HepG2 (cell line): Measurements from ENCODE around the gene AKTIP. TPM values are rescaled to one million over a fixed set of nuclear protein-coding genes. Genes with fewer than 3 reads are reported as not detected.

ENCODE experiments used
- ATAC-seq: fragments of 200-7000 bp; cut with Tn5 transposase; 3 replicates; pipeline ENCODE4 v1.9.1; 2020; ENCODE audit warnings: mild to moderate bottlenecking, moderate library complexity
- BruUV-seq: library from RNA; stranded (reverse); fragments of 400-500 nt; replicated peaks from 2 replicates; lab custom pipeline; 2021; lab: Mats Ljungman, UMichigan
- CTCF ChIA-PET: fragments of 300-600 bp; formaldehyde crosslinking; extraction: SDS; loops from one replicate; lab custom pipeline; 2021; ENCODE audit warnings: low total read pairs, inconsistent platforms, low intra/inter-chr PET ratio; lab: Yijun Ruan, JAX
- POLR2A ChIA-PET: fragments of 350-600 bp; sonication (Branson Sonifier 250); formaldehyde crosslinking; loops from one replicate; lab custom pipeline; 2020; ENCODE audit warnings: antibody characterized with exemption, inconsistent platforms; lab: Yijun Ruan, JAX
- DNase-seq: peaks from one replicate; pipeline ENCODE4 v3.0.0-alpha.2; 2015; ENCODE audit warnings: low spot score
- FAIRE-seq: peaks from 3 replicates; lab custom pipeline; 2011; peaks lifted over from hg19 to GRCh38; lab: Jason Lieb, UNC
- H2AFZ ChIP-seq: one replicate; pipeline ENCODE4 v1.6.1; 2011; ENCODE audit warnings: low read length, inconsistent platforms
- H3K27ac ChIP-seq: fragments of 300-600 bp; 3 replicates; pipeline ENCODE4 v1.8.0; 2011; ENCODE audit warnings: mixed run types, mild to moderate bottlenecking, mixed read lengths, low read length, inconsistent platforms; ENCODE audit not compliant: insufficient read depth; ENCODE audit errors: extremely low read length
- H3K27me3 ChIP-seq, 2 experiments: fragments of 200-600 bp in 1 of 2; 2 replicates in 1 of 2; 3 replicates in 1 of 2; pipeline versions ENCODE4 v1.6.0 to v1.8.0; 2011; ENCODE audit warnings: low read length in 2 of 2, mild to moderate bottlenecking in 2 of 2, moderate library complexity in 2 of 2, inconsistent platforms in 1 of 2; ENCODE audit not compliant: insufficient read depth in 2 of 2, control insufficient read depth in 1 of 2
- H3K36me3 ChIP-seq, 2 experiments: fragments of 200-600 bp in 1 of 2; replicated peaks in 1 of 2; 2 replicates in 1 of 2; 3 replicates in 1 of 2; pipeline versions ENCODE4 v1.5.1 to v1.8.0; 2011; ENCODE audit warnings: low read length in 2 of 2, inconsistent platforms in 1 of 2; ENCODE audit not compliant: insufficient read depth in 2 of 2, control insufficient read depth in 1 of 2
- H3K4me1 ChIP-seq: 2 replicates; pipeline ENCODE4 v1.5.1; 2012; ENCODE audit warnings: low read length, inconsistent platforms; ENCODE audit not compliant: insufficient read depth
- H3K4me2 ChIP-seq: 2 replicates; pipeline ENCODE4 v1.6.0; 2011; ENCODE audit warnings: low read depth, low read length, inconsistent platforms
- H3K4me3 ChIP-seq, 3 experiments: fragments of 200-600 bp in 1 of 3; sonication (generic), shearing (Covaris generic) in 1 of 3; replicated peaks in 1 of 3; 2 replicates each; pipeline ENCODE4 v1.5.1; 2011 to 2016; ENCODE audit warnings: low read length in 3 of 3, inconsistent platforms in 2 of 3, low read depth in 2 of 3, mild to moderate bottlenecking in 2 of 3, control low read depth in 1 of 3, mixed read lengths in 1 of 3; ENCODE audit not compliant: insufficient read depth in 1 of 3
- H3K79me2 ChIP-seq: one replicate; pipeline ENCODE4 v1.6.1; 2011; ENCODE audit warnings: low read length, inconsistent platforms; ENCODE audit not compliant: insufficient read depth
- H3K9ac ChIP-seq: 2 replicates; pipeline ENCODE4 v1.6.0; 2011; ENCODE audit warnings: mild to moderate bottlenecking, low read depth, low read length, inconsistent platforms; ENCODE audit not compliant: insufficient read depth
- H3K9me3 ChIP-seq: 2 replicates; pipeline ENCODE4 v1.5.1; 2012; ENCODE audit warnings: mild to moderate bottlenecking, low read length
- H4K20me1 ChIP-seq: 2 replicates; pipeline ENCODE4 v1.6.0; 2011; ENCODE audit warnings: inconsistent platforms, mild to moderate bottlenecking, low read length, moderate library complexity; ENCODE audit not compliant: insufficient read depth
- ELF1 ChIP-seq: sonication (generic); formaldehyde crosslinking; IDR thresholded peaks from 2 replicates; pipeline ENCODE4 v1.4.0; 2020; ENCODE audit warnings: missing genetic modification reagents
- MAFF ChIP-seq: IDR thresholded peaks from 2 replicates; pipeline ENCODE4 v1.6.1; 2011; ENCODE audit warnings: low read depth, low read length, improper control_type of control experiment
- MAFK ChIP-seq, 2 experiments: IDR thresholded peaks in 1 of 2; conservative IDR thresholded peaks in 1 of 2; 2 replicates each; pipeline ENCODE4 v1.6.1; 2011; ENCODE audit warnings: improper control_type of control experiment in 2 of 2, low read length in 2 of 2
- NPAS2 ChIP-seq: sonication (generic); formaldehyde crosslinking; IDR thresholded peaks from 2 replicates; pipeline ENCODE4 v1.8.0; 2022; ENCODE audit warnings: mild to moderate bottlenecking, missing genetic modification reagents, borderline replicate concordance
- PRMT3 ChIP-seq: sonication (generic); formaldehyde crosslinking; IDR thresholded peaks from 2 replicates; pipeline ENCODE4 v1.8.1; 2022; ENCODE audit warnings: low read depth, mild to moderate bottlenecking, moderate library complexity, missing genetic modification reagents, borderline replicate concordance
- SRSF9 ChIP-seq: fragments of 200-400 bp; formaldehyde crosslinking; IDR thresholded peaks from 2 replicates; pipeline ENCODE4 v1.6.1; 2018; ENCODE audit warnings: borderline replicate concordance, mild to moderate bottlenecking, low read depth, low read length; ENCODE audit not compliant: insufficient read depth, poor library complexity, severe bottlenecking
- ZNF333 ChIP-seq: sonication (generic); formaldehyde crosslinking; IDR thresholded peaks from 2 replicates; pipeline ENCODE4 v1.4.0; 2020; ENCODE audit warnings: mild to moderate bottlenecking, missing genetic modification reagents, borderline replicate concordance
- WGBS: methylation state at CpG from one replicate; pipeline ENCODE4 v1.1.6; 2017; ENCODE audit warnings: low lambda C conversion rate; 5-methylcytosine and 5-hydroxymethylcytosine counted together
- in situ Hi-C: cut with HindIII; loops from 2 replicates; pipeline ENCODE4 v1.10.0; 2017; ENCODE audit warnings: low pct_unique_long_range_greater_than_20kb; ENCODE audit not compliant: extremely low pct_ligation_motif_present
- intact Hi-C: fragments of 100-400 bp; cut with micrococcal nuclease; formaldehyde crosslinking; loops from one replicate; pipeline ENCODE4 v1.10.0; 2022; ENCODE audit not compliant: unreplicated experiment
- polyA plus RNA-seq, 8 experiments: library from polyadenylated mRNA; depleted of rRNA in 3 of 8; stranded (reverse) in 7 of 8; unstranded in 1 of 8; fragments of >200 nt; fragmentation: Illumina TruSeq in 4 of 8; extraction: Trizol in 4 of 8; gene quantifications; 2 replicates each; pipeline versions ENCODE4 v1.2.1 to v1.2.3, GENCODE V29; 2011 to 2016; ENCODE audit warnings: low read depth in 4 of 8, missing spikeins in 1 of 8, mixed read lengths in 1 of 8; ENCODE audit not compliant: insufficient read depth in 1 of 8
- total RNA-seq, 5 experiments: library from RNA; depleted of rRNA; stranded (reverse); fragments of >200 nt; fragmentation: Illumina TruSeq; extraction: Trizol; gene quantifications; 2 replicates each; pipeline ENCODE4 v1.2.3, GENCODE V29; 2016; ENCODE audit warnings: low read depth in 1 of 5

Gene AKTIP
- total and polyA plus RNA-seq, 2 of the 13 experiments (the other 11 are each of a cell fraction or from before 2014, with no cell fraction given), result 28.8 to 49.0 TPM

- no TSS peak for BruUV-seq
- ATAC-seq, result no peak
- peak; percentile 36 for FAIRE-seq
- Histone ChIP-seq H2AFZ (no peak overlapping the region), H3K27ac (no peak overlapping the region), H3K36me3 (peaks cover 14 to 43% of the 10 kb centered on the region in 2 experiments), H3K27me3 (no peaks in the 10 kb centered on the region; a peak in 1 of 5 replicates), H3K4me2 (no peak overlapping the region), H3K9me3 (no peaks in the 10 kb centered on the region), H3K79me2 (peaks cover 14% of the 10 kb centered on the region), H3K9ac (no peak overlapping the region), H4K20me1 (no peaks in the 10 kb centered on the region), H3K4me1 (peaks cover 16% of the 10 kb centered on the region), H3K4me3 (no peak overlapping the region)
- peak; percentile 8; the same call in 1 of the 2 replicates for TF ChIP-seq MAFF
- no peak for TF ChIP-seq ELF1 (CRISPR knock-in tag)
- TF ChIP-seq MAFK (conservative IDR thresholded peaks at IDR 0.05 in 1 of 2, IDR thresholded peaks at IDR 0.05 in 1 of 2; ENCODE audit: low read length in 2 of 2), result peak; percentile 34 to 53; a peak in 3 of 4 replicates
- POLR2A ChIA-PET, result interaction anchor here (1.8 kb wide), 1 partner anchor 11 kb away, joined by 7 read pairs; no protein-coding TSS in a partner anchor
- no peak for DNase-seq
- CTCF ChIA-PET, result no interaction called here
- WGBS, result 93% methylated on average over 4 of the region's 4 CpGs
- intact Hi-C loops (no loop called here), in situ Hi-C loops (no loop called here)
Observed at GRCh38 chr16:53498984-53499383, 4.0 kb downstream of the AKTIP start.

- ATAC-seq (peak; percentile 89), FAIRE-seq (no peak), DNase-seq (no peak)
- POLR2A ChIA-PET, result interaction anchor here (1.2 kb wide), 1 partner anchor 8 kb away, joined by 8 read pairs; the partner anchor contains the start of gene AKTIP
- in situ Hi-C loops (no loop called here), intact Hi-C loops (no loop called here)
- H3K9ac ChIP-seq, result no peak overlapping the region
- CTCF ChIA-PET, result no interaction called here
- H3K4me1 ChIP-seq, result no peaks in the 10 kb centered on the region
- WGBS, result 95% methylated on average over 4 of the region's 4 CpGs
- no peaks in the 10 kb centered on the region for H3K9me3 ChIP-seq
- TF ChIP-seq SRSF9 (no peak), NPAS2 (CRISPR knock-in tag) (no peak), ZNF333 (CRISPR knock-in tag) (no peak), PRMT3 (CRISPR knock-in tag) (no peak)
- H3K36me3 ChIP-seq, result peaks cover 26 to 69% of the 10 kb centered on the region in 2 experiments
- H3K4me2 ChIP-seq, result no peak overlapping the region
- H4K20me1 ChIP-seq, result no peaks in the 10 kb centered on the region
- H2AFZ ChIP-seq, result no peak overlapping the region
- H3K4me3 ChIP-seq, result no peak overlapping the region
- no TSS peak for BruUV-seq
- no peak overlapping the region for H3K27ac ChIP-seq
- H3K27me3 ChIP-seq, result no peaks in the 10 kb centered on the region
- H3K79me2 ChIP-seq, result no peaks in the 10 kb centered on the region
Observed at GRCh38 chr16:53495325-53495724, 7.7 kb downstream of the AKTIP start.
